Ecto neural progenitor cell (in vitro differentiated cells): ENCODE data around the gene NUP37.
"Not testable (repeated sequence)": the region's sequence is repeated elsewhere in the genome, so short reads cannot be mapped to it uniquely, and the experiment has no call there.

ENCODE experiments used
- DNase-seq: peaks from one replicate; pipeline ENCODE4 v3.0.0-alpha.2; 2018; ENCODE audit warnings: low spot score

NUP37 gene, protein sequence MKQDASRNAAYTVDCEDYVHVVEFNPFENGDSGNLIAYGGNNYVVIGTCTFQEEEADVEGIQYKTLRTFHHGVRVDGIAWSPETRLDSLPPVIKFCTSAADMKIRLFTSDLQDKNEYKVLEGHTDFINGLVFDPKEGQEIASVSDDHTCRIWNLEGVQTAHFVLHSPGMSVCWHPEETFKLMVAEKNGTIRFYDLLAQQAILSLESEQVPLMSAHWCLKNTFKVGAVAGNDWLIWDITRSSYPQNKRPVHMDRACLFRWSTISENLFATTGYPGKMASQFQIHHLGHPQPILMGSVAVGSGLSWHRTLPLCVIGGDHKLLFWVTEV

DNA sequence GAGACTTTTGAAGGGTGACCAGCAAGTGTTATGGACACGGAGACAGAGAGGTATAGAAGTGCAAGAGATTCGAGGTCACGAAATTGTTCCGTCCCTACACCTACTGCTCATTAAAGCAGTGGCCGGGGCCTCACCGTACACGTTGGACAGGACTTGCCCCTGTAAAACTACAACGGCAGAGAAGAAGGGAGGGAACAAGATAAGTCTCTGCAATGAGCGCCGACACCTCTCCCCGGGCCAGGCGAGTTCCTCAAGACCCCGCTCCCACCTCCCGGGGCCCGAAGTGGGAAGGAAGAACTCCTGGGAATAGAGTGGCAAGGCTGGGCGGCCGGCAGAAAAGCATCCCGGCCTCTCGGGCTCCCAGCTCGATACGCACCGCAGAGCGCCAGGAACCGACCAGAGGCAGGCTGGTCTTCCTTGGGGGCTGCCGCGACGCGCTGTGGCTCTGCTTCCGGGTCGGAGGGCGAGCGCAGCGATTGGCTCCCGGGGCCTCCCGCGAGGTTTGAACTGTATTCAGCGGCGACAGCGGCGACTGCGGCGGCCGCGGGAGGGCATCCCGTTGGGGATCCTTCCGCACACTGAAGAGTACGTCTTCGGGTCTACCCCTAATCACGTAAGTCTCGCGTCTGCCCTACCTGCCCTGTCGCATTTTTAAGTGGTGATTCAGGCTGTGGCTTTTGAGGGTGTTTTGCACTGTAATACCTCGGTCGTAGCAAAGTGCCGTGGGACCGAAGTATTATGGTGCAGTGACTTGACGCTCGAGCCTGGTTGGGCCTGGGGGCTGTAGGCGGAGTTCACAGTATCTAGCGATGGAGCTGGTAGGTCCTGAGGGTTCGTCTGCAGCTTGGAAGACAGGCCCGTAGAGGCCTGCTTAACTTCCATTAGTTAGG is at the start of gene NUP37, which contains the start of gene PARPBP:
Gene NUP37 (minus strand): TSS at position 441 of the 890 bp plus-strand sequence. CDS start 1,596 bp downstream, outside the sequence.
Gene PARPBP (plus strand): TSS at position 510 of the 890 bp plus-strand sequence. CDS start 3,706 bp downstream, outside the sequence.
- peak; percentile 98 for DNase-seq

DNA sequence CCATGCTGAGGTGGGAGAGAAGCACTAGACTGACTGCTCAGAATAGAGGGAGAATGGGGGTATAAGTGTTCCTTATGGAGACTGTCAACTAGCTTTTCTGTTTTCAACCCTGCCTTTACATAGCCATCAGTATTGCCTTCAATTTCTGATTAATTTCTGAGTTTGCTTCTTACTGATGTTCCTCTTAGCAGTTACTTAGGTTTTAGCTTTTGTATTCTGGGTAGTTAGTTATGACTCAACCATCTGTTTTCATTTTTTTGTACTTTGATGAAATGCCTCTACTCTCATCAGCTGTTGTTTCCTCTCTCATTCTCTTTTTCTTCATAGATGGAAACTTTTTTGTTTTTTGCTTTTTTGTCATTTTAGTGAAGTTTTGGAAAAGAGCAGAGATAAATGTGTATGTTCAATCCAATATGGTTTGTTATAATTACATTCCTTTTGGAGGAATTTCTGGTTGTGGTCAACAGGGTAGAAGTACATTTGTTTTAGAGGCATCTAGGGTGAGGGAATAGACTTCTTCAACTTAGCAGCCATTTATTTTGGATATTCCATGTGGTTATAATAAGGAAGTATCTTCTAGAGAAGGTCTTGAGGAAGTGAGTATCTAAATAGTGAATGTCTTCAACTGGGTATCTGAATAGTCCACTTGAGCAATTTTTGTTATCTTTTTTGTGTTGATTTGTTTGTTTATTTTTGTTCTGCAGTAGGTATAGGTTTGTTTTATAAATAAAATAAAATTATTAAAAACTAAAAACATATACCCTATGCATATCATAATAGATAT is 48.1 kb upstream of the NUP37 start:
- DNase-seq = no peak

DNA sequence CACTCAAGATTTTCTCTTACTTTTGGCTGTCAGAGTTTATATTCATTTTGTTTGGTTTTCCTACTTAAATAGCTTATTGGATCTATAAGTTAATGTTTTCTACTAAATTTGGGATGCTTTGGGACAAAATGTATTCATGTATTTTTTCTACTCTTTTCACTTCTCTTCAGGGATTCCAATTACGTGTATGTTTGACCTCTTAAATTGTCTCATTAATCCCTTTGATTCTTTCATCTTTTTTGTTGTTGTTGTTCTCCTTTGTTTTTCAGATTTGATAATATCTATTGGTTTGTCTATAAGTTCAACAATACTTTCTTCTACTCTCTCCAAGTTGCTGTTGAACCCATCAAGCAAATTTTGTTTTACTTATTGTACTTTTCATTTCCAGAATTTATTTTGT is 43.5 kb upstream of the NUP37 start:
- no peak for DNase-seq

DNA sequence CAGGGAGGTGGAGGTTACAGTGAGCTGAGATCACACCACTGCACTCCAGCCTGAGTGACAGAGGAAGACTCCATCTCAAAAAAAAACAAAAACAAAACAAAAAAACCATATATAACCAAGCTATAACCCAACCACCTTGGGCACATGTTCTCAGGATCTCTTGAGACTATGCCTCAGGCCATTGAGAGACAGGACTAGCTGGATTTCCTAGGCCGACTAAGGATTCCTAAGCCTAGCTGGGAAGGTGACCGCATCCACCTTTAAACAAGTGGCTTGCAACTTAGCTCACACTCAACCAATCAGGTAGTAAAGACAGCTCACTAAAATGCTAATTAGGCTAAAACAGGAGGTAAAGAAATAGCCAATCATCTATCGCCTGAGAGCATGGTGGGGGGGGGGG is 35.3 kb upstream of the NUP37 start:
- not testable (repeated sequence) for DNase-seq

DNA sequence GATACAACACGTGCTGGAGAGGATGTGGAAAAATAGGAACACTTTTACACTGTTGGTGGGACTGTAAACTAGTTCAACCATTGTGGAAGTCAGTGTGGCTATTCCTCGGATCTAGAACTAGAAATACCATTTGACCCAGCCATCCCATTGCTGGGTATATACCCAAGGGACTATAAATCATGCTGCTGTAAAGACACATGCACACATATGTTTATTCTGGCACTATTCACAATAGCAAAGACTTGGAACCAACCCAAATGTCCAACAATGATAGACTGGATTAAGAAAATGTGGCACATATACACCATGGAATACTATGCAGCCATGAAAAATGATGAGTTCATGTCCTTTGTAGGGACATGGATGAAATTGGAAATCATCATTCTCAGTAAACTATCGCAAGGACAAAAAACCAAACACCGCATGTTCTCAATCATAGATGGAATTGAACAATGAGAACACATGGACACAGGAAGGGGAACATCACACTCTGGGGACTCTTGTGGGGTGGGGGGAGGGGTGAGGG is 27.2 kb upstream of the NUP37 start:
- not testable (repeated sequence) for DNase-seq

DNA sequence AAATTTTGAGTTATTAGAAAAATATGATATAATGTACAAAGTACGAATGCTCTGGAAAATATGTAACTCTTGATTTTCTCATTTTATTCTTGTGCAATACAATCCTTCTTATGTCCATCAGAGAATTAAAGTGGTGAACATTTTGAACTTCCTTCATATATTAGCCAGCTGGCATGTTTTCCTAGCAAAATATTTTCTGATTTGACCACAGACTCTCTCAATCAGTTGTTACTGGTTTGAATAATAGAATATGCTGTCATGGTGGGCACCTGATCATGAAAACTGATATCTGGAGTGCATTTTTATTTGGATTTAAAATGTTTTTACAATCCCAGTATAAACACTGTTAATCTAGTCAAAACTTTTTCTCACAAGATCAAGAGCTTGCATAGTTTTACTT is 24.3 kb upstream of the NUP37 start:
- DNase-seq = no peak

DNA sequence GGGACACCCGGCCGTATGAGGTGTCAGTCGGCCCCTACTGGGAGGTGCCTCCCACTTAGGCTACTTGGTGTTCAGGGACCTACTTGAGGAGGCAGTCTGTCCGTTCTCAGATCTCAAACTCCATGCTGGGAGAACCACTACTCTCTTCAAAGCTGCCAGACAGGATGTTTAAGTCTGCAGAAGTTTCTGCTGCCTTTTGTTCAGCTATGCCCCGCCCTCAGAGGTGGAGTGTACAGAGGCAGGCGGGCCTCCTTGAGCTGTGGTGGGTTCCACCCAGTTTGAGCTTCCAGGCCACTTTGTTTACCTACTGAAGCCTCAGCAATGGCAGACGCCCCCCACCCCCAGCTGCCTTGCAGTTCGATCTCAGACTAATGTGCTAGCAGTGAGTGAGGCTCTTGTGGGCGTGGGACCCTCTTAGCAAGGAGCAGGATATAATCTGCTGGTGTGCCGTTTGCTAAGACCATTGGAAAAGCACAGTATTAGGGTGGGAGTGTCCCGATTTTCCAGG is 23.0 kb upstream of the NUP37 start:
- not testable (repeated sequence) for DNase-seq

DNA sequence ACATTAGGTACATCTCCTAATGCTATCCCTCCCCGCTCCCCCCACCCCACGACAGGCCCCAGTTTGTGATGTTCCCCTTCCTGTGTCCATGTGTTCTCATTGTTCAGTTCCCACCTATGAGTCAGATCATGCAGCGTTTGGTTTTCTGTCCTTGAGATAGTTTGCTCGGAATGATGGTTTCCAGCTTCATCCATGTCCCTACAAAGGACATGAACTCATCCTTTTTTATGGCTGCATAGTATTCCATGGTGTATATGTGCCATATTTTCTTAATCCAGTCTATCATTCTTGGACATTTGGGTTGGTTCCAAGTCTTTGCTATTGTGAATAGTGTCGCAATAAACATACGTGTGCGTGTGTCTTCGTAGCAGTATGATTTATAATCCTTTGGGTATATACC is 17.7 kb upstream of the NUP37 start:
- not testable (repeated sequence) for DNase-seq

DNA sequence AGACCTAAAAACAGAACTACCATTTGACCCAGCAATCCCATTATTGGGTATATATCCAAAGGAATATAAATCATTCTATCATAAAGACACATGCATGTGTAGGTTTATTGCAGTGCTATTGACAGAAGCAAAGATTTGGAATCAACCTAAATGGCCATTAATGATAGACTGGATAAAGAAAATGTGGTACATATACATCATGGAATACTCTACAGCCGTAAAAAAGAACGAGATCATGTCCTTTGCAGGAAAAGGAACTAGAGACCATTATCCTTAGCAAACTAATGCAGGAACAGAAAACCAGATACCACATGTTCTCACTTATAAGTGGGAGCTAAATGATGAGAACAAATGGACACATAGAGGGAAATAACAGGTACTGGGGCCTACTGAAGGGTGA is 11.5 kb upstream of the NUP37 start:
- not testable (repeated sequence) for DNase-seq

DNA sequence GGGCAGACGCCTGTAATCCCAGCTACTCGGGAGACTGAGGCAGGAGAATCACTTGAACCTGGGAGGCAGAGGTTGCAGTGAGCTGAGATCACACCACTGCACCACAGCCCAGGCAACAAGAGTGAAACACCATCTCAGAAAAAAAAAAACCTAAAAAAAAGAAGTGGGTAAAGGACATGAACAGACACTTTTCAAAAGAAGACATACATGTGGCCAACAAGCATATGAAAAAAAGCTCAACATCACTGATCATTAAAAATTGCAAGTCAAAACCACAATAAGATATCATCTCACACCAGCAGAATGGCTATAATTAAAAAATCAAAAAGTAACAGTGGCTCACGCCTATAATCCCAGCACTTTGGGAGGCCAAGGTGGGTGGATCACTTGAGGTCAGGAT is 10.8 kb upstream of the NUP37 start:
- DNase-seq = not testable (repeated sequence)

DNA sequence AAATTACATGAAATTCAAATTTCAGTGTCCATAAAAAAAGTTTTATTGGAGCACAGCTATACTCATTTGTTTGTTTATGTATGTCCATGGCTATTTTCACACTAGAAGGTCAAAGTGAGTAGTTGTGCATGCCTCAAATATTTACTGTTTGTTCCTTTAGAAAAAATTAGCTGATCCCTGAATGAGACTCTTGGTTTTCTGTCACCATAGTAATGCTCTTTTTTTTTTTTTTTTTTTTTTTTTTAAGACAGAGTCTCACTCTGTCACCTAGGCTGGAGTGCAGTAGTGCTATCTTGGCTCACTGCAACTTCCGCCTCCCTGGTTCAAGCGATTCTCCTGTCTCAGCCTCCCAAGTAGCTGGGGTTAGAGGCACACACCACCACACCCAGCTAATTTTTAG is 1.4 kb upstream of the NUP37 start:
- DNase-seq = not testable (repeated sequence)

DNA sequence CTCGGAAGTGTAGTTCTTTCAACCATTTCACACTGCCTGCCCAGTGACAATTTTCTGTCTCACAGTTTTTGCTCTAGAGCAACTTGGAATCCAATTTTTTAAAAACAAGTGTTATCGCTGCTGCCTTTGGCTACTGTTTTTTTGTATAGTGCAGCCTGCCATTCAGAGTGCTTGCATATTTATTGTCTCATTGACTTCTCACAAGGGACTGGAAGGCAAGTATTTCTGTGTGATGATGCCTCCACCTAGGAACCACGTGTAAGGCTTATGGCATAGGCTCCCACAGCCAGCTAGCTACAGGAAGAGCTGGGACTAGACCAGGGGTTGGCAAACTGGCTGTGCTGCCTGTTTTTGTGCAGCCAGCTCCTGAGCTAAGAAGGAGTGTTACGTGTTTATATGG is 972 bp upstream of the NUP37 start:
- no peak for DNase-seq

DNA sequence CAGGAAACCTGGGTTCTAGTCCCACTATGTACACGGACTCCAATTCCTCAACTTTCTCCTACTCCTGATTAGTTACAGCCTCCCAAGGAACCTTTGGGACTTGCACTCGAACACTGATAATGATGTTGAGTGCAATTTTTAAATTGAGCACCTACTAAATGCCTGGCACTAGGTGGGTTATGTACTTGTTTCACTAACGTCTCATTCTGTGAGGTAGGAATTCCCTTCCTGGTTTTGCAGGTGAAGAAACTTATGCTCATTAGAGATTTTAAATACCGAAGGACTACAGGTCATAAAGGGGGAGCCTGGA is 605 bp upstream of the NUP37 start:
- no peak for DNase-seq

DNA sequence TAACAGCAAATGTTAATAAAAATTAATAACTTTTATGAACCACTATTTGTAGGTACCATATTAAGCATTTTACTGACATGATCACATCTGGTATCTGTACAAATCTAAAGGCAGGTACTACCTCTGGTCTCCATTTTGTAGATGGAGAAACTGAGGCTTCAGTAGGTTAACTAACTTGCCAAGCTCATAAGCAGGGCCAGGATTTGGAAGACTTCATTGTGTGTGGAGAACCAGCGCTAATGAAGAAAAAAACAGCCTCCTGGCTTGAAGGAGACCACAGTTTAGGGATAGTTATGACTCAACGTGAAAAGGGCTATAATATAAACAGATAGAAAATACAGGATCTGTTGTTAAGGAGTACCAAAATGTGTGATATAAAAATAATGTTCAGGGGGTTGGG is 1.0 kb downstream of the NUP37 start:
- no peak for DNase-seq

DNA sequence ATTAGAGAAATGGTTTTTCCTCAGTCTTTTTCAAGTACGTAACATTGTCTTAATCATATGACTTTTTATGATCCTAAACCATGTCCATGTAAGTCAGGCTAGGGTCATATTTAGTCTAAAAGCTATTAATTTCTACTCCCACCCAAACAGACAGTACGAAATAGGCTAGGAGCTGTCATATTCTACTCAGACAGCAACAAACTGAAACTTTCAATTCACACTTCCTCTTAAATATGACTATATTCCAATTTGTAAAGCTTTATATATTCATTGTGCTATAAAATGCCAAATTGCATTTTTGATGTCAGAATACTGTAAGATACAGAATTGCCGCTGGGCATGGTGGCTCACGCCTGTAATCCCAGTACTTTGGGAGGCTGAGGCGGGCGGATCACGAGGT is 3.5 kb downstream of the NUP37 start:
- no peak for DNase-seq

DNA sequence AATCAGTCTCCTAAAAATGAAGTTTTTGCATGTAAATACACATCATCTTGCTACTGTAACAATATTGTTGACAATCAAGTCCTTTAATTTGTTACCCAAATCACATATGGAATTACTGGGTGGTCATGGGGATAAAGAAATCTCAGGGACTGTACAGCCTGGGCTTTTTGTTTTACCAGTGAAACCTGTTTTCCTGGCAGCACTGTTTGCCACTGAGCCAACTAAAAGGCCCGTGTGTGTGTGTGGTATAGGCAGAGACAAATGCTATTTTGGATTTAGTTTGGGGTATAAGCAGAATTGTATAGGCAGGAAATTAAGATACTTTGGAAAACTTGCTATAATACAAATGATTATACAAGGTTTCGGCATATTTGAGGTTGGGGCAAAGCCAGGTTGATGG is 5.7 kb downstream of the NUP37 start:
- no peak for DNase-seq

DNA sequence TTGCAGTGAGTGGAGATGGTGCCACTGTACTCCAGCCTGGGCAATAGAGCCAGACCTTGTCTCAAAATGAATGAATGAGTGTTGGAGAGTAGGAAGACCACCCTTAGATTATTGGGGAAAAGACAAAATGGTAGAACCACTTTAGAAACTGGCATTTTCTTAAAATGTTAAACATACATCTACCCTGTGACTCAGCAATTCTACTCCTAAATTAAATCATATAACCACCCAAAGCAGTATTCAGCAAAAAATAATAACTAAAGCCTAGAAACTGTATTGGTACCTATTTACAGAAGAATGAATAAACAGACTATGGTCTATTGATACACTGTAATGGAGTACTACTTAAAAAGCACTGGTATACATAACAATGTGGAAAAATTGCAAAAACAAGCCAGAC is 9.1 kb downstream of the NUP37 start:
- DNase-seq = no peak

DNA sequence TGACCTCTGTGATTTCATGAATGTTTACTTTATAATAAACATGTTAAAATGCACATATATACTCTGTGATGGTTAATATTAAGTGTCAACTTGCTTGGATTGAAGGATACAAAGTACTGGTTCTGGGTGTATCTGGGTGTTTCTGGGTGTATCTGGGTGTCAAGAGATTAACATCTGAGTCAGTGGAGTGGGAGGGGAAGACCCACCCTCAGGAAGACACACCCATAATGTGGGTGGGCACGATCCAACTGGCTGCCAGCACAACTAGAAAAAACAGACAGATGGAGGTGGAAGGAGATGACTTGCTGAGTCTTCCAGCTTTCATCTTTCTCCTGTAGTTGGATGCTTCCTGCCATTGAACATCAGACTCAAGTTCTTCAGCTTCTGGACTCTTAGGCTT is 11.9 kb downstream of the NUP37 start:
- DNase-seq = no peak

DNA sequence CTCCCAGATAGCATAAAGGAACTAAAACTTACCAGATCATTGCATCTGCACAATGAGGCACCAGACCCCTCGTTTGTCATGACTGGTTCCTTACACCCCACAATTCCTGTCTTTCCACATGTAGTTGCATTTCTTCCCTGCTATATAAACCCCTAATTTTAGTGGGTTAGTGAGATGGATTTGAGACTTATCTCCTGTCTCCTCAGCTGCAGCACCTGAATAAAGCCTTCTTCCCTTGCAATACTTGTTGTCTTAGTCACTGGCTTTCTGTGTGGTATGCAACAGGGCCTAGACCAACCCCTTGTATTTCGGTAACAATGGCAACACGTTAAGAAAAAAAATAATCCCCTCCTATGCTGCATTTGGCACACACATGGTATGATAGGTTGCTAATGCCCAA is 13.0 kb downstream of the NUP37 start:
- DNase-seq = no peak

DNA sequence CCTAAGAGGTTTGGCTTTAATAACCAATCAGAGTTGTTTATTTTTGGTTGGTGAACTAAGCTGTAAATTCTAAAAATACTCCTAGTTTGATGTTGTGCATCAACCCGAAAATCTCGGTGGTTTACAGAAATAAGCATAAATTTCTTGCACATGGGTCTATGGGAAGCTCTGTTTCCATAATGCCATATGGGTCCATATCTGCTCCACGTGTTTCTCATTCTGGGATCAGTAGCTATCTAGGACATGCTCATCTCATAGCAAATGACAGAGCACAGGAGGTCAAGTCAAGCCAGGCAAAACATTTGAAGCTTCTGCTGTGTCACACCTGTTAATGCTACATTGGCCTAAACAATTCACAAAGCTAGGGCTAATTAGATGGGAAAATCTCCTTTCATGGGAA is 23.1 kb downstream of the NUP37 start:
- DNase-seq = no peak

DNA sequence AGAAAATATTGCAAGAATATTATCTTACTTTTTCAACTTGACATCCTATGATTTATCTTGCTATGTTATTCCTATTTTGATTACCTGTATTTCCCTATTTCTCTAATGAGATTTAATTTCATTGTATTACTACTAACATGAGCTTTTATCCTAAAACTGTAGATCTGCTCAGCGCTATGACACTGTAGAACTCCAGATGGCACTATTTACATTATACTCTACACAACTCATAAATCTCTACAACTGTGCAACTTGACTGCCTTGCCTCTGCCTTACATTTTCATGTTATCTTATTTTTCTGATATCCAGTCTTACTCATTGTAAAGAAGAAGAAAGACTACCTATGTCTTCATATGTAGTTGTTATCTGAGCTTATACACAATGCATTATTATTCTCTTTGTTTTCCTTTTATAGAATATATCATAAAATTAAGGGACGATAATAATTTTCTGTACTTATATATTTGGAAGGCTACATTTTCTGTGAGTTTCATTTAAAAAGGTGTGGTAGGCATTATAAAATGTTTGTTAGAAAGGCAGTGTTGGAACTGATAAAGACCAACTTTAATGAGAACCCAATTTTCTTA is 24.1 kb downstream of the NUP37 start:
- no peak for DNase-seq

DNA sequence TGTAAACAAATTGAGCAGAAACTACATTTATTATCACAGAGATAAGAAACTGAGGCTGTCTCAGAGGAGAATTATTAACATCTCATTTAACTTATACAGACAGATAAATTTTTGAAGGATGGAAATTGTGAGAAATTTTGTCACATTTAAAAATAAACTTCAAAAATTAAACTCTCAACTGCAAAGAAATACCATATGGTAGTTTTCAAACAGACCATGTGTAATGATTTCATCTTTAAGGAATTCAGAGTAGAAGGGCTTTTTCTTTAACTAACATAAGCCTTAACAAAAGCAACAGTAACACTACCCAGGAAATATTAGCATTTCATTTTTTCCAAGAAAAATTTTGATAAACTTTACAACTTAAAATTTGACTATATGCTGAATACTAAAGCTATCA is 26.6 kb downstream of the NUP37 start:
- no peak for DNase-seq
